Loucy (cell line): ENCODE measurements around the gene LLGL2.

ENCODE experiments used
- H2AFZ ChIP-seq: fragments of 200-600 bp; sonication (generic); 2 replicates; pipeline ENCODE4 v1.6.0; 2016; ENCODE audit warnings: antibody characterized with exemption, mild to moderate bottlenecking, low read length, moderate library complexity
- H3F3A ChIP-seq: fragments of 200-600 bp; 2 replicates; pipeline ENCODE4 v1.6.0; 2016; ENCODE audit warnings: antibody characterized with exemption, low read depth, mild to moderate bottlenecking
- H3K27me3 ChIP-seq: fragments of 200-600 bp; sonication (generic); 2 replicates; pipeline ENCODE4 v1.6.1; 2014; ENCODE audit warnings: low read length, mild to moderate bottlenecking; ENCODE audit not compliant: insufficient read depth, poor library complexity, severe bottlenecking
- H3K36me3 ChIP-seq: fragments of 200-600 bp; sonication (generic); 2 replicates; pipeline ENCODE4 v1.6.1; 2016; ENCODE audit warnings: low read length; ENCODE audit not compliant: insufficient read depth
- H3K4me1 ChIP-seq: fragments of 200-600 bp; sonication (generic); 2 replicates; pipeline ENCODE4 v1.5.1; 2014; ENCODE audit warnings: low read length, mild to moderate bottlenecking; ENCODE audit not compliant: insufficient read depth, poor library complexity, severe bottlenecking
- H3K4me2 ChIP-seq: fragments of 200-600 bp; sonication (generic); 2 replicates; pipeline ENCODE4 v1.6.0; 2014; ENCODE audit warnings: antibody characterized with exemption, low read length, low read depth, mild to moderate bottlenecking; ENCODE audit not compliant: poor library complexity, severe bottlenecking
- H3K4me3 ChIP-seq: fragments of 200-600 bp; sonication (generic); 2 replicates; pipeline ENCODE4 v1.5.1; 2014; ENCODE audit warnings: low read length, mild to moderate bottlenecking, mixed read lengths; ENCODE audit not compliant: poor library complexity, severe bottlenecking
- H3K79me2 ChIP-seq: fragments of 200-600 bp; sonication (generic); 2 replicates; pipeline ENCODE4 v1.6.1; 2014; ENCODE audit warnings: low read length; ENCODE audit not compliant: insufficient read depth
- H3K9ac ChIP-seq: fragments of 200-600 bp; sonication (generic); 2 replicates; pipeline ENCODE4 v1.6.0; 2014; ENCODE audit warnings: mild to moderate bottlenecking, low read depth, low read length, moderate library complexity; ENCODE audit not compliant: poor library complexity, severe bottlenecking
- H3K9me2 ChIP-seq: fragments of 200-600 bp; sonication (generic); replicated peaks from 2 replicates; pipeline ENCODE4 v1.6.1; 2016; ENCODE audit warnings: low read depth, low read length, mixed read lengths
- H3K9me3 ChIP-seq: fragments of 200-600 bp; sonication (generic); 2 replicates; pipeline ENCODE4 v1.6.1; 2014; ENCODE audit warnings: mild to moderate bottlenecking, antibody characterized with exemption, low read length, low read depth; ENCODE audit not compliant: insufficient read depth
- H4K20me1 ChIP-seq: fragments of 200-600 bp; sonication (generic); 2 replicates; pipeline ENCODE4 v1.6.0; 2014; ENCODE audit warnings: antibody characterized with exemption, low read length, mild to moderate bottlenecking; ENCODE audit not compliant: insufficient read depth, poor library complexity, severe bottlenecking
- EZH2phosphoT487 ChIP-seq: fragments of 200-600 bp; IDR thresholded peaks from 2 replicates; pipeline ENCODE4 v1.6.1; 2018; ENCODE audit warnings: antibody characterized with exemption, mild to moderate bottlenecking, moderate library complexity, borderline replicate concordance
- TF ChIP-seq, protein P1 (sequence below): fragments of 200-600 bp; sonication (generic); conservative IDR thresholded peaks from 2 replicates; pipeline ENCODE4 v1.5.1; 2014; ENCODE audit warnings: mild to moderate bottlenecking, antibody characterized with exemption, low read length

Gene LLGL2

DNA sequence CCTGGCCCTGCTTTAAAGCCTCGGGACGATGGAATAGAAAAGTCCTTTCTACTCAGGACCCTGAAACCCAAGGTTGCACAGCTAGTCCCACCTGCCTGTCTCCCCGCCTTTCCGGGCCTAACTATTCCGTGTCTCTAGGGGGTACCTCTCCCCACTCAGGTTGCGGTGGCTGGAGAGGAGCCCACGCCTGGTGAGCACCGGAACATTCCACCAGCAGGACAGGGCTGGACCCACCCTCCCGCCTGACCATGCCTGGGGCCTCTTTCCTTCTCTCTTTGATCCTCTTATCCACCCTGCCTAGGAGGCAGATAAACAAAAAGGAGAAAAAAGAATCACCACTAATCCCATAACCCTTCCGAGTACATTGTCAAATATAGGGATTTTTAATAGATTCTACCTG is 10.9 kb downstream of the LLGL2 start:
- TF ChIP-seq EZH2phosphoT487 = no peak
- TF ChIP-seq, protein P1, sequence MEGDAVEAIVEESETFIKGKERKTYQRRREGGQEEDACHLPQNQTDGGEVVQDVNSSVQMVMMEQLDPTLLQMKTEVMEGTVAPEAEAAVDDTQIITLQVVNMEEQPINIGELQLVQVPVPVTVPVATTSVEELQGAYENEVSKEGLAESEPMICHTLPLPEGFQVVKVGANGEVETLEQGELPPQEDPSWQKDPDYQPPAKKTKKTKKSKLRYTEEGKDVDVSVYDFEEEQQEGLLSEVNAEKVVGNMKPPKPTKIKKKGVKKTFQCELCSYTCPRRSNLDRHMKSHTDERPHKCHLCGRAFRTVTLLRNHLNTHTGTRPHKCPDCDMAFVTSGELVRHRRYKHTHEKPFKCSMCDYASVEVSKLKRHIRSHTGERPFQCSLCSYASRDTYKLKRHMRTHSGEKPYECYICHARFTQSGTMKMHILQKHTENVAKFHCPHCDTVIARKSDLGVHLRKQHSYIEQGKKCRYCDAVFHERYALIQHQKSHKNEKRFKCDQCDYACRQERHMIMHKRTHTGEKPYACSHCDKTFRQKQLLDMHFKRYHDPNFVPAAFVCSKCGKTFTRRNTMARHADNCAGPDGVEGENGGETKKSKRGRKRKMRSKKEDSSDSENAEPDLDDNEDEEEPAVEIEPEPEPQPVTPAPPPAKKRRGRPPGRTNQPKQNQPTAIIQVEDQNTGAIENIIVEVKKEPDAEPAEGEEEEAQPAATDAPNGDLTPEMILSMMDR = no peak

DNA sequence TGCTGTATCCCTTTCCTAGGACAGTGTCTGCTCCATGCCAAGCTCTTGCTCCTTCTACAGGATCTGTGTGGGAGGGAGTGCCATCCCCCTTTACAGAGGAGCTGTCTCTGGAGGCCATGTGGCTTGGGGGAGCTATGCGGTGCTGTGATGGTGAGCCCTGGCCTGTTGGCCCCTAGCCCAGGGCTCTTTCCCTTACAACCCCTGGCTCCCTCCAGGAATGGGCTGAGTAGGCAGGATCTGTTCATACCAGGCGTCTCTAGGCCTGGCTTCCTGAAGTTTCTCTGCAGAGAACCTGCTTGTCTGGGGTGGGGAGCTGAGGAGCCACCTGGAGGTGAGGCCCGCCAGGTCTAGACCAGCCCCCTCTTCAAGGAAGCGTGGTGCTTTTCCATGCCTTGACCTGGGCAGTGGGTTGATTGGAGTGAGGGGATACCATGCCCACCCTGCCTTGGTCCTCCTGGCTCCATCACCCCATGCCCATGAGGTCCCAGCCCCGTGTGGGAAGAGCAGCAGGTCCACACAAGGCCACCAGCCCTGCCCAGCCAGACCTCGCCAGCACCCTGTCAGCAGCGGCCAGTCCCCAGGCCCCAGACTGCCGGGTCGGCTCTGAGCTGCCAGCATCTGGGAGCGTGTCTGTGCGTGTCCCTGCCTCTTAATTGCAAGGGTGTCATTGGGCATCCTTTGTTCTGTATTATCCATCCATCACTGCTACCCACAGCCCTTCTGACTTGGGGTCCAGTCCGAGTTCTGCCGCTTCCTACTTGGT is 14.7 kb downstream of the LLGL2 start:
- H3K79me2 ChIP-seq = no peaks in the 10 kb centered on the region
- no peaks in the 10 kb centered on the region for H3F3A ChIP-seq
- H3K9ac ChIP-seq = no peak overlapping the region
- H3K27me3 ChIP-seq = no peaks in the 10 kb centered on the region
- H3K4me3 ChIP-seq = no peak overlapping the region
- H3K9me3 ChIP-seq = no peaks in the 10 kb centered on the region
- TF ChIP-seq, protein P1 = no peak
- TF ChIP-seq EZH2phosphoT487 = no peak
- H3K4me1 ChIP-seq = no peaks in the 10 kb centered on the region
- H2AFZ ChIP-seq = no peak overlapping the region
- H3K36me3 ChIP-seq = no peaks in the 10 kb centered on the region
- H3K9me2 ChIP-seq = no peaks in the 10 kb centered on the region
- H4K20me1 ChIP-seq = no peaks in the 10 kb centered on the region
- H3K4me2 ChIP-seq = no peak overlapping the region

More for the DNA sequence above, 10.9 kb downstream of the LLGL2 start:
- H3K9ac ChIP-seq = no peak overlapping the region
- no peak overlapping the region for H2AFZ ChIP-seq
- H3K4me1 ChIP-seq = no peaks in the 10 kb centered on the region
- H3K4me3 ChIP-seq = no peak overlapping the region
- no peaks in the 10 kb centered on the region for H3K9me3 ChIP-seq
- H3K4me2 ChIP-seq = no peak overlapping the region
- no peaks in the 10 kb centered on the region for H3F3A ChIP-seq
- H3K36me3 ChIP-seq = no peaks in the 10 kb centered on the region
- no peaks in the 10 kb centered on the region for H4K20me1 ChIP-seq
- no peaks in the 10 kb centered on the region for H3K9me2 ChIP-seq
- H3K27me3 ChIP-seq = no peaks in the 10 kb centered on the region
- H3K79me2 ChIP-seq = no peaks in the 10 kb centered on the region

DNA sequence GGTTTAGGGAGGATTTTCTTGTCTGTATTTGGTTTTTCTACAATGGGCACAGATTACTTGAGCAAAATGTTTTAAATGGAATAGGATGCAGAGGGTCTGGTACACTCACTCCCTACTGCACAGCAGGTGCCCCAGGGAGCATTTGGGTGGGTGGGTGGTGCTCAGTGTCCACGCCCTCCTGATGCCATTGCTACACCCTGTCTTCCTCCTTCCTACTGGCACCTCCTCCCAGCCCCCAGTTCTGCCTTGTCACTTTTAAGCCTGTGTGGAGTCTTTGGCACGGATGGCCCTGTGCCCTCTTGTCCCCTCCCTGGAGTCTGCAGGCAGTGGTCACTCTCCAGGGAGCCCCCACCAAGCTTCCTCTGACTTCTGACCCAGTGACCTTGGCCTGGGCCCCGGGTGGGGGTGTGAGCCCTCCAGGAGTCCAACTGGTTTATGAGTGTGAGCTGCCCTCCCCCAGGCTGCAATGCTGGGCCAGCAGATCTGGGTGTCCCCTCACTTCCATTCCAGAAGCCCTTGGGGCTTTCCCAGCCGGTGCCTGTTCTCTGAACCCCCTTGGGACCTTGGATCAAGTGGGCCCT is 15.5 kb downstream of the LLGL2 start:
- Histone ChIP-seq H3F3A (no peaks in the 10 kb centered on the region), H3K4me1 (no peaks in the 10 kb centered on the region), H3K79me2 (no peaks in the 10 kb centered on the region), H3K9ac (no peak overlapping the region), H3K9me2 (no peaks in the 10 kb centered on the region), H3K27me3 (no peaks in the 10 kb centered on the region), H2AFZ (no peak overlapping the region), H3K4me2 (no peak overlapping the region), H3K4me3 (no peak overlapping the region), H4K20me1 (no peaks in the 10 kb centered on the region), H3K9me3 (no peaks in the 10 kb centered on the region), H3K36me3 (no peaks in the 10 kb centered on the region)
- no peak for TF ChIP-seq EZH2phosphoT487
- TF ChIP-seq, protein P1 = no peak
